ENCODE measurements around the gene DTWD2. TPM values are rescaled to one million over a fixed set of nuclear protein-coding genes. Genes with fewer than 3 reads are reported as not detected.
"Not testable (repeated sequence)": the region's sequence is repeated elsewhere in the genome, so short reads cannot be mapped to it uniquely, and the experiment has no call there.

DTWD2 gene
- total RNA-seq, 1 donor from 2014 or later = 2.2 TPM

- H3K27me3 Mint-ChIP-seq; DNase-seq; intact Hi-C loops (cut with micrococcal nuclease); H3K36me3 Mint-ChIP-seq (ENCODE audit: low read depth); H3K27ac Mint-ChIP-seq; H3K4me3 Mint-ChIP-seq; H3K9me3 Mint-ChIP-seq; H3K4me1 Mint-ChIP-seq: not testable (repeated sequence)
Observed at GRCh38 chr5:118851785-118852184, 136.6 kb downstream of the DTWD2 start.

- not testable (repeated sequence) for H3K4me3 Mint-ChIP-seq
Observed at GRCh38 chr5:118849507-118849906, 138.8 kb downstream of the DTWD2 start.

GRCh38 chr5:118844351-118844750, 144.0 kb downstream of the DTWD2 start:
- Mint-ChIP-seq H3K27me3 (no peaks in the 10 kb centered on the region), H3K4me1 (no peaks in the 10 kb centered on the region), H3K9me3 (no peaks in the 10 kb centered on the region), H3K4me3 (no peak overlapping the region), H3K27ac (no peak overlapping the region), H3K36me3 (ENCODE audit: low read depth) (no peaks in the 10 kb centered on the region)
- DNase-seq = no peak
- intact Hi-C loops (cut with micrococcal nuclease) = no loop called here

More at GRCh38 chr5:118849507-118849906, 138.8 kb downstream of the DTWD2 start:
- H3K36me3 Mint-ChIP-seq (ENCODE audit: low read depth); intact Hi-C loops (cut with micrococcal nuclease); H3K27me3 Mint-ChIP-seq; H3K4me1 Mint-ChIP-seq; H3K9me3 Mint-ChIP-seq; DNase-seq: not testable (repeated sequence)
- H3K27ac Mint-ChIP-seq = peak overlapping the region; percentile 48

DNA sequence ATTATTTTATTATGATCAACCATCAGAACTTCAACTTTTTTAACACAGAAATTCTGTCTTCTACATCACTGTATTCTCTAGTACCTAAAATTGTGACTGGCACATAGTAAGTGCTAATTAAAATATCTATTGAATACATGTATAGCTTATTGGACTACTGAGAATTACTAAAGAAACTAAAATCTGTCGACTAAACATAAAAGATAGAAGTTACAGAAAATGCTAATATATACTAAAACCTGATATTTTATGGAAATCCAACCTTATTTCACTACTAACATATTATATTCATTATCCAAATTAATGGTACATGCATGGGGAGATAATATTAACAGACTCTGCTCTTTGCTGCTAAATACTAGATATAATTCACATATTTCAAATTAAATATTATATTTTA, 153.6 kb downstream of the DTWD2 start:
- Mint-ChIP-seq H3K27me3 (no peaks in the 10 kb centered on the region), H3K4me1 (no peaks in the 10 kb centered on the region), H3K9me3 (no peaks in the 10 kb centered on the region), H3K27ac (no peak overlapping the region), H3K4me3 (no peak overlapping the region), H3K36me3 (ENCODE audit: low read depth) (no peaks in the 10 kb centered on the region)
- DNase-seq = no peak
- intact Hi-C loops (cut with micrococcal nuclease) = no loop called here

DNA sequence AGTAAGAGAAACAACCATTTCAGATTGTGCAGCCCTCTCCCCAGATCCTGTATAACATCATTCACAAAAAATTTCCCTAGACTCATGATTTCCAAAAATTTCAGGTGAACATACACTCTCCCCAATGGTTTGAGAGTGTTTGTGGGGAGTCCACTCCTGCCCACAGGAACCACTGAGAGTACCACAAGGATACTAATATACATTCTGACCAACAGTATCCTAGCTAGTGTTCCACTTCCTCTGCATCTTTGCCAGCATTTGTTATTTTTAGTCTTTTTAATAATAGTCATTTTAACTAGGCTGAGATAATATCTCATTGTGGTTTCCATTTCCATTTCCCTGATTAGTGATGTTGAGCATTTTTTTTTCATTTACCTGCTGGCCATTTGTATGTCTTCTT, 155.4 kb downstream of the DTWD2 start:
- no peak overlapping the region for H3K27ac Mint-ChIP-seq
- no peak overlapping the region for H3K4me3 Mint-ChIP-seq
- H3K4me1 Mint-ChIP-seq = no peaks in the 10 kb centered on the region
- intact Hi-C loops (cut with micrococcal nuclease) = no loop called here
- no peaks in the 10 kb centered on the region for H3K9me3 Mint-ChIP-seq
- DNase-seq = no peak
- no peaks in the 10 kb centered on the region for H3K27me3 Mint-ChIP-seq
- H3K36me3 Mint-ChIP-seq (ENCODE audit: low read depth) = no peaks in the 10 kb centered on the region

DNA sequence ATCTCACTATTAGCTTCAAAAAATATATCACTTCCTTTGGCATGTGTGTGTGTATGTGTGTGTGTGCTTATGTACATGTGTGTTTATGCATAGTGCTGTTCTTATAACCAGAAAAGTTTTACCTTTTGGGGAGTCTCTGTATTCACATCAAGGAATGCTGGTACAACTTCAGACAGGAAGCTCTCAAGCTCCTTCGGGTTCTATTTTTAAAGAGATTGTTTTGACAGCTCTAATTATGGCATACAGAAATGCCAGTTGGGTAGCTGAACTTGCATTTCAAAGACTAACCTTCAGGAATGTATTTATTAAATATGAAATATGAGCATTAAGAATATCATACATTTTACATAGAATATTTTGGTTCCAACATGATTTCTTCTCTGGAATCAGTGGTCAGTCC, 163.1 kb downstream of the DTWD2 start:
- intact Hi-C loops (cut with micrococcal nuclease) = no loop called here
- H3K4me1 Mint-ChIP-seq = no peaks in the 10 kb centered on the region
- no peak for DNase-seq
- no peaks in the 10 kb centered on the region for H3K36me3 Mint-ChIP-seq (ENCODE audit: low read depth)
- no peaks in the 10 kb centered on the region for H3K27me3 Mint-ChIP-seq
- no peak overlapping the region for H3K27ac Mint-ChIP-seq
- H3K9me3 Mint-ChIP-seq = no peaks in the 10 kb centered on the region
- H3K4me3 Mint-ChIP-seq = no peak overlapping the region

- Mint-ChIP-seq H3K27ac (no peak overlapping the region), H3K27me3 (no peaks in the 10 kb centered on the region), H3K9me3 (no peaks in the 10 kb centered on the region), H3K36me3 (ENCODE audit: low read depth) (no peaks in the 10 kb centered on the region), H3K4me1 (no peaks in the 10 kb centered on the region), H3K4me3 (no peak overlapping the region)
- DNase-seq = no peak
- intact Hi-C loops (cut with micrococcal nuclease) = no loop called here
Observed at GRCh38 chr5:118818604-118819003, 169.7 kb downstream of the DTWD2 start.

- Mint-ChIP-seq H3K4me1 (no peaks in the 10 kb centered on the region), H3K36me3 (ENCODE audit: low read depth) (no peaks in the 10 kb centered on the region), H3K9me3 (peaks cover 4% of the 10 kb centered on the region), H3K4me3 (no peak overlapping the region), H3K27me3 (no peaks in the 10 kb centered on the region), H3K27ac (no peak overlapping the region)
- intact Hi-C loops (cut with micrococcal nuclease) = no loop called here
- no peak for DNase-seq
Observed at GRCh38 chr5:118808441-118808840, 179.9 kb downstream of the DTWD2 start.

- Mint-ChIP-seq H3K9me3 (peaks cover 4% of the 10 kb centered on the region), H3K27me3 (no peaks in the 10 kb centered on the region), H3K36me3 (ENCODE audit: low read depth) (no peaks in the 10 kb centered on the region), H3K27ac (no peak overlapping the region), H3K4me3 (no peak overlapping the region), H3K4me1 (no peaks in the 10 kb centered on the region)
- no peak for DNase-seq
- intact Hi-C loops (cut with micrococcal nuclease) = no loop called here
Observed at GRCh38 chr5:118806571-118806970, 181.8 kb downstream of the DTWD2 start.

- Mint-ChIP-seq H3K4me1 (no peaks in the 10 kb centered on the region), H3K4me3 (no peak overlapping the region), H3K27me3 (no peaks in the 10 kb centered on the region), H3K27ac (no peak overlapping the region), H3K9me3 (no peaks in the 10 kb centered on the region), H3K36me3 (ENCODE audit: low read depth) (no peaks in the 10 kb centered on the region)
- DNase-seq = no peak
- intact Hi-C loops (cut with micrococcal nuclease) = no loop called here
Observed at GRCh38 chr5:118802335-118802734, 186.0 kb downstream of the DTWD2 start.

- DNase-seq = no peak
- intact Hi-C loops (cut with micrococcal nuclease) = no loop called here
- Mint-ChIP-seq H3K4me1 (no peaks in the 10 kb centered on the region), H3K36me3 (ENCODE audit: low read depth) (no peaks in the 10 kb centered on the region), H3K9me3 (no peaks in the 10 kb centered on the region), H3K27ac (no peak overlapping the region), H3K27me3 (no peaks in the 10 kb centered on the region), H3K4me3 (no peak overlapping the region)
Observed at GRCh38 chr5:118796081-118796480, 192.3 kb downstream of the DTWD2 start.

DNA sequence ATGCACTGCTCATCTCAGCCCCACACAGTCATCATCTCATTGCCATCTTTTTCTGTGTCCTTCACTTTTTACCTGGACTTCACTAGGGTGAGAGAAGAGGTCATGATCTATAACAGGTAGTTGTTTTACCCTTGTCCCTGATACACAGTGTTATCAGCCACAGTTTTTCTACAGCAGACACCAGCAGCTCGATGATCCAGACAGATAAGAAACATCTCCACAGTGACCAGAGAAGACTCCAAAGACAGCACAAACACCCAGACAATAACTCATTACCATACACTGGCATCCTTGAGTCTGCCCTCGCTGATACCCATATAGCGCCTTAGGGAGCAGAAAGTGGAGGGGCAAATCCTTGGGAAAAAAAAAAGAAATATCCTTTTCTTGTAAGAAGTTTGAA, 194.1 kb downstream of the DTWD2 start:
- Mint-ChIP-seq H3K36me3 (ENCODE audit: low read depth) (no peaks in the 10 kb centered on the region), H3K9me3 (no peaks in the 10 kb centered on the region), H3K4me1 (no peaks in the 10 kb centered on the region), H3K27me3 (no peaks in the 10 kb centered on the region), H3K4me3 (no peak overlapping the region), H3K27ac (no peak overlapping the region)
- DNase-seq = no peak
- intact Hi-C loops (cut with micrococcal nuclease) = no loop called here

DNA sequence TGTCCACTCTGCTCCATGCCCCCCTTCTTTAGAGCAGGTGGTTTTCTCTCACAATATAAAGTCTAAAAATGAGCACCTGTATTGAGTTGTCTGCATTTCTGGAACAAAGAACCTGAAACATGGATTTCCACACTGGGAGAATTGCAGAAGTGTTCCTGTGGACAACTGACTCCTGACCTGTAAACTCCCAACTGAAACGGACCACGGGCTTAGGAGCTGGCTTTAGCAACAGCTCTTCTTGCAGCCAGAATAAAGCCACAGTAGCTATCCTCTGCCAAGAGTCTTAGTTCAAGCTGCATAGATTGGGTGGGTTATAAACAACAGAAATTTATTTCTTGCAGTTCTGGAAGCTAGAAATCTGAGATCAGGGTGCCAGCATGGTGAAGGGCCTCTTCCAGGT, 194.7 kb downstream of the DTWD2 start:
- intact Hi-C loops (cut with micrococcal nuclease) = loop anchor here (2.0 kb wide), 1 partner anchor 1339 kb away; no protein-coding TSS in a partner anchor
- Mint-ChIP-seq H3K27me3 (no peaks in the 10 kb centered on the region), H3K4me3 (no peak overlapping the region), H3K36me3 (ENCODE audit: low read depth) (no peaks in the 10 kb centered on the region), H3K4me1 (no peaks in the 10 kb centered on the region), H3K27ac (no peak overlapping the region), H3K9me3 (no peaks in the 10 kb centered on the region)
- no peak for DNase-seq

DNA sequence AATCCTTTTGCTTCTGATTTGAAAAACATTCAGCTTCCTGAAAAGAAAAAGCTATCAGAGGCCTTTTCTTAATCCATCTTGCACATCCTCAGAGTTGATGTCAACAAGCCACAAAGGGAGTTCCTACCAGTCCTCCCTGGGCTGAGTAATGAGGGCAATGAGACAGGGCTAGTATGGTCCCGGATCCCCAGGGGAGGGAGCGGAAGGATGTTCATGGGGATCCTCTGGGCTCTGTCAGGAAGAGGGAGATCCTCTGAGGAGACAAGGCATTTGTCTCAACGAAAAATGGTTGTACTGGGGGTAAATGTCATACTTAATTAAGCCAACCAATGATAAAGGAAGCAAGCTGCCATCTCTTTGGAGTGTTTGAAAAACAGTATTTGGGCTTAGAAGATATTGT, 195.3 kb downstream of the DTWD2 start:
- Mint-ChIP-seq H3K9me3 (no peaks in the 10 kb centered on the region), H3K27ac (no peak overlapping the region), H3K4me1 (no peaks in the 10 kb centered on the region), H3K36me3 (ENCODE audit: low read depth) (no peaks in the 10 kb centered on the region), H3K27me3 (no peaks in the 10 kb centered on the region), H3K4me3 (no peak overlapping the region)
- DNase-seq = no peak
- intact Hi-C loops (cut with micrococcal nuclease) = loop anchor here (2.0 kb wide), 1 partner anchor 1338 kb away; no protein-coding TSS in a partner anchor

DNA sequence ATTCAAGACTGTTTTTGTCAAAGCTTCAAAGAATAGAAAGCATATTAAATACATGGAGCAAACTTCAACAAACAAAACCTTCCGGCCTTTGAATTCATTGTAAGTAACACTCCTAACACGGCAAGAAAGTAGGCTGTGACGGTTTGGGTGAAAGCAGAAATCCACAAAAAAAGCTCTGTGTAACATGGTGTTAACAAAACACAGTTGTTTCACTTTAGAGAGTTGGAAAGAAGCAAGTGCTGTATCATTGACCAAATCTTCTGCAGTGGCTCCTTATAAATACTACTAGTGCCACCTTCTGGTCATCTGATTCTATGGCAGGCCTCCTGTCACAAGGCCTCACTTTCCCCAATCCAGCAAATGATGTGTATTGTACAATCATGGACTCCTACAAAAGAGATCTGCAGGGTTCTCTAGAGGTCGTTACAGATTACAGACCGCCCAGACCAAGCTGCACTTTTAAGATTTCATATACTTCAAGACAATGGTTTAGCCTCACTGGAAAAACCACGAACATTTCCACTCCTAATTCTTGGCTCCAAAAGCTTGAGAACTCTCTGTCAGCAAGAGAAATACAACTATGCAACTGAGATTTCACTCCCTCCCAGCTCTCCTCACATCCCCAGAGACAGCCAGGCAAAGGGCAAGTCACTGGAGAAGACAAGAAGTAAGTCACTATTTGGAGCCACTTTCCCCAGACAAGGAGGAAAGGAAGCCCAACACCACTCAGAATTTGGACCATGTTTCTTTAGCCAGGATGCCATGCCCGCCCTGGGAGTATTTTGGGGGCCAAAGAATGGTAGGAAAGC, 196.2 kb downstream of the DTWD2 start:
- Mint-ChIP-seq H3K36me3 (ENCODE audit: low read depth) (no peaks in the 10 kb centered on the region), H3K27me3 (no peaks in the 10 kb centered on the region), H3K27ac (no peak overlapping the region), H3K4me3 (no peak overlapping the region), H3K9me3 (no peaks in the 10 kb centered on the region), H3K4me1 (no peaks in the 10 kb centered on the region)
- DNase-seq = peak; percentile 69
- intact Hi-C loops (cut with micrococcal nuclease) = loop anchor here (2.0 kb wide), 1 partner anchor 1337 kb away; no protein-coding TSS in a partner anchor
